Activated naive CD8-positive, alpha-beta T cell (primary cell): ENCODE measurements around the gene TMEM150A.
"Not testable (repeated sequence)": the region's sequence is repeated elsewhere in the genome, so short reads cannot be mapped to it uniquely, and the experiment has no call there.

ENCODE experiments used
- H3K27ac Mint-ChIP-seq: one replicate; pipeline ENCODE4 v1.8.0; 2021; ENCODE audit warnings: mixed read lengths
- H3K27me3 Mint-ChIP-seq: one replicate; pipeline ENCODE4 v1.8.0; 2021; ENCODE audit warnings: mixed read lengths
- H3K36me3 Mint-ChIP-seq: one replicate; pipeline ENCODE4 v1.8.0; 2021; ENCODE audit warnings: mixed read lengths
- H3K4me1 Mint-ChIP-seq: one replicate; pipeline ENCODE4 v1.8.0; 2021; ENCODE audit warnings: low read depth, mixed read lengths
- H3K4me3 Mint-ChIP-seq: one replicate; pipeline ENCODE4 v1.8.0; 2021; ENCODE audit warnings: mild to moderate bottlenecking, mixed read lengths
- H3K9me3 Mint-ChIP-seq: one replicate; pipeline ENCODE4 v1.8.0; 2021; ENCODE audit warnings: low read depth, mixed read lengths

TMEM150A gene

GRCh38 chr2:85604133-85604444 lies 1.6 kb upstream of the TMEM150A start:
- peak overlapping the region; percentile 84 for H3K27ac Mint-ChIP-seq
- H3K4me1 Mint-ChIP-seq, result peaks cover 32% of the 10 kb centered on the region
- H3K9me3 Mint-ChIP-seq, H3K27me3 Mint-ChIP-seq, H3K36me3 Mint-ChIP-seq: not testable (repeated sequence)
- H3K4me3 Mint-ChIP-seq, result peak overlapping the region; percentile 90

- Mint-ChIP-seq H3K27ac (peak overlapping the region; percentile 80), H3K4me1 (peaks cover 32% of the 10 kb centered on the region), H3K4me3 (peak overlapping the region; percentile 87), H3K27me3 (no peaks in the 10 kb centered on the region), H3K36me3 (no peaks in the 10 kb centered on the region), H3K9me3 (no peaks in the 10 kb centered on the region)
Measured at GRCh38 chr2:85601771-85602475, 575 bp downstream of the TMEM150A start.

- Mint-ChIP-seq H3K36me3 (no peaks in the 10 kb centered on the region), H3K4me1 (peaks cover 39% of the 10 kb centered on the region), H3K9me3 (no peaks in the 10 kb centered on the region), H3K27me3 (no peaks in the 10 kb centered on the region), H3K27ac (peak overlapping the region; percentile 70), H3K4me3 (peak overlapping the region; percentile 87)
Measured at GRCh38 chr2:85600951-85601770, 1.3 kb downstream of the TMEM150A start.

- Mint-ChIP-seq H3K4me1 (peaks cover 44% of the 10 kb centered on the region), H3K27ac (no peak overlapping the region), H3K27me3 (no peaks in the 10 kb centered on the region), H3K9me3 (no peaks in the 10 kb centered on the region), H3K4me3 (peak overlapping the region; percentile 20), H3K36me3 (no peaks in the 10 kb centered on the region)
Measured at GRCh38 chr2:85600235-85600575, 2.3 kb downstream of the TMEM150A start.

GRCh38 chr2:85599468-85600234 lies 2.8 kb downstream of the TMEM150A start:
- Mint-ChIP-seq H3K4me1 (peaks cover 45% of the 10 kb centered on the region), H3K27ac (peak overlapping the region; percentile 28)

GRCh38 chr2:85598594-85599340 lies 3.7 kb downstream of the TMEM150A start:
- Mint-ChIP-seq H3K4me3 (no peak overlapping the region), H3K9me3 (no peaks in the 10 kb centered on the region), H3K36me3 (no peaks in the 10 kb centered on the region), H3K27me3 (no peaks in the 10 kb centered on the region), H3K4me1 (peaks cover 46% of the 10 kb centered on the region), H3K27ac (no peak overlapping the region)

More at GRCh38 chr2:85599468-85600234, 2.8 kb downstream of the TMEM150A start:
- Mint-ChIP-seq H3K4me3 (no peak overlapping the region), H3K36me3 (no peaks in the 10 kb centered on the region), H3K9me3 (no peaks in the 10 kb centered on the region), H3K27me3 (no peaks in the 10 kb centered on the region)

GRCh38 chr2:85597241-85597640 lies 5.3 kb downstream of the TMEM150A start:
- Mint-ChIP-seq H3K36me3 (no peaks in the 10 kb centered on the region), H3K4me3 (peak overlapping the region; percentile 98), H3K9me3 (no peaks in the 10 kb centered on the region), H3K27me3 (no peaks in the 10 kb centered on the region), H3K4me1 (peaks cover 40% of the 10 kb centered on the region), H3K27ac (no peak overlapping the region)

- Mint-ChIP-seq H3K4me3 (peak overlapping the region; percentile 98), H3K27me3 (no peaks in the 10 kb centered on the region), H3K4me1 (peaks cover 37% of the 10 kb centered on the region), H3K27ac (peak overlapping the region; percentile 50), H3K36me3 (no peaks in the 10 kb centered on the region), H3K9me3 (no peaks in the 10 kb centered on the region)
Measured at GRCh38 chr2:85596486-85597143, 5.9 kb downstream of the TMEM150A start.

- H3K4me1 Mint-ChIP-seq, result peaks cover 35% of the 10 kb centered on the region
- no peaks in the 10 kb centered on the region for H3K36me3 Mint-ChIP-seq
- peak overlapping the region; percentile 96 for H3K27ac Mint-ChIP-seq
- H3K4me3 Mint-ChIP-seq, result peak overlapping the region; percentile 98
- no peaks in the 10 kb centered on the region for H3K27me3 Mint-ChIP-seq
- no peaks in the 10 kb centered on the region for H3K9me3 Mint-ChIP-seq
Measured at GRCh38 chr2:85596026-85596333, 6.5 kb downstream of the TMEM150A start.

GRCh38 chr2:85595301-85596025 lies 7.0 kb downstream of the TMEM150A start, which contains the start of gene RNF181:
RNF181 (plus strand) TSS chr2:85595745; CDS start chr2:85595764, 19 bp downstream.
- H3K4me1 Mint-ChIP-seq, result peaks cover 35% of the 10 kb centered on the region
- H3K4me3 Mint-ChIP-seq, result peak within 1 kb of the TSS; percentile 98
- no peaks in the 10 kb centered on the region for H3K27me3 Mint-ChIP-seq
- peak within 1 kb of the TSS; percentile 96 for H3K27ac Mint-ChIP-seq
- H3K9me3 Mint-ChIP-seq, result no peaks in the 10 kb centered on the region
- H3K36me3 Mint-ChIP-seq, result no peaks in the 10 kb centered on the region

- no peaks in the 10 kb centered on the region for H3K27me3 Mint-ChIP-seq
- H3K27ac Mint-ChIP-seq, result peak overlapping the region; percentile 96
- no peaks in the 10 kb centered on the region for H3K9me3 Mint-ChIP-seq
- H3K4me1 Mint-ChIP-seq, result peaks cover 36% of the 10 kb centered on the region
- H3K36me3 Mint-ChIP-seq, result no peaks in the 10 kb centered on the region
- peak overlapping the region; percentile 98 for H3K4me3 Mint-ChIP-seq
Measured at GRCh38 chr2:85594715-85595300, 7.7 kb downstream of the TMEM150A start.

GRCh38 chr2:85593023-85593422 lies 9.5 kb downstream of the TMEM150A start:
- Mint-ChIP-seq H3K4me3 (peak overlapping the region; percentile 3), H3K27ac (no peak overlapping the region), H3K36me3 (no peaks in the 10 kb centered on the region), H3K27me3 (no peaks in the 10 kb centered on the region), H3K9me3 (no peaks in the 10 kb centered on the region), H3K4me1 (peaks cover 41% of the 10 kb centered on the region)

- H3K4me3 Mint-ChIP-seq, H3K27me3 Mint-ChIP-seq, H3K9me3 Mint-ChIP-seq, H3K27ac Mint-ChIP-seq, H3K36me3 Mint-ChIP-seq: not testable (repeated sequence)
- peaks cover 44% of the 10 kb centered on the region for H3K4me1 Mint-ChIP-seq
Measured at GRCh38 chr2:85592299-85592698, 10.2 kb downstream of the TMEM150A start.
